ENCODE measurements around the gene CDK2. TPM values are rescaled to one million over a fixed set of nuclear protein-coding genes. Genes with fewer than 3 reads are reported as not detected.

CDK2 gene
- total RNA-seq, 1 donor from 2014 or later = 66.9 TPM

GRCh38 chr12:55926738-55927587, 39.7 kb upstream of the CDK2 start:
- H3K27ac Mint-ChIP-seq = peak overlapping the region; percentile 99
- peak overlapping the region; percentile 99 for H3K4me3 Mint-ChIP-seq (ENCODE audit: low read depth)
- peaks cover 6% of the 10 kb centered on the region for H3K27me3 Mint-ChIP-seq
- H3K9me3 Mint-ChIP-seq (ENCODE audit: low read depth) = no peaks in the 10 kb centered on the region
- H3K4me1 Mint-ChIP-seq (ENCODE audit: low read depth) = peaks cover 28% of the 10 kb centered on the region
- peak; percentile 79 for DNase-seq (ENCODE audit: low spot score, unreplicated experiment)
- TF ChIP-seq CTCF (IDR thresholded peaks at IDR 0.05; ENCODE audit: unreplicated experiment) = peak; percentile 81
- H3K36me3 Mint-ChIP-seq (ENCODE audit: insufficient read depth) = peaks cover 4% of the 10 kb centered on the region

- peak within 1 kb of the TSS; percentile 99 for H3K4me3 Mint-ChIP-seq (ENCODE audit: low read depth)
- peak; percentile 6 for TF ChIP-seq CTCF (IDR thresholded peaks at IDR 0.05; ENCODE audit: unreplicated experiment)
- H3K27me3 Mint-ChIP-seq = peaks cover 13% of the 10 kb centered on the region
- DNase-seq (ENCODE audit: low spot score, unreplicated experiment) = peak; percentile 44
- H3K4me1 Mint-ChIP-seq (ENCODE audit: low read depth) = peaks cover 31% of the 10 kb centered on the region
- no peaks in the 10 kb centered on the region for H3K9me3 Mint-ChIP-seq (ENCODE audit: low read depth)
- peaks cover 2% of the 10 kb centered on the region for H3K36me3 Mint-ChIP-seq (ENCODE audit: insufficient read depth)
- peak within 1 kb of the TSS; percentile 99 for H3K27ac Mint-ChIP-seq
These were observed 38.8 kb upstream of the CDK2 start, which contains the start of gene PYM1 for GRCh38 chr12:55927588-55928502. Gene PYM1, minus strand, starts transcription at chr12:55927894. Its CDS starts 133 bp downstream, at chr12:55927761.

- peak overlapping the region; percentile 45 for H3K27ac Mint-ChIP-seq
- peaks cover 26% of the 10 kb centered on the region for H3K27me3 Mint-ChIP-seq
- no peak for DNase-seq (ENCODE audit: low spot score, unreplicated experiment)
- no peaks in the 10 kb centered on the region for H3K9me3 Mint-ChIP-seq (ENCODE audit: low read depth)
- H3K36me3 Mint-ChIP-seq (ENCODE audit: insufficient read depth) = peaks cover 2% of the 10 kb centered on the region
- no peak for TF ChIP-seq CTCF (IDR thresholded peaks at IDR 0.05; ENCODE audit: unreplicated experiment)
- peaks cover 31% of the 10 kb centered on the region for H3K4me1 Mint-ChIP-seq (ENCODE audit: low read depth)
- H3K4me3 Mint-ChIP-seq (ENCODE audit: low read depth) = peak overlapping the region; percentile 56
These were observed 37.3 kb upstream of the CDK2 start for GRCh38 chr12:55929306-55929791.

- no peaks in the 10 kb centered on the region for H3K9me3 Mint-ChIP-seq (ENCODE audit: low read depth)
- H3K4me1 Mint-ChIP-seq (ENCODE audit: low read depth) = peaks cover 22% of the 10 kb centered on the region
- peak within 1 kb of the TSS; percentile 81 for H3K4me3 Mint-ChIP-seq (ENCODE audit: low read depth)
- TF ChIP-seq CTCF (IDR thresholded peaks at IDR 0.05; ENCODE audit: unreplicated experiment) = peak; percentile 62
- no peak for DNase-seq (ENCODE audit: low spot score, unreplicated experiment)
- H3K27ac Mint-ChIP-seq = peak within 1 kb of the TSS; percentile 81
- no peaks in the 10 kb centered on the region for H3K36me3 Mint-ChIP-seq (ENCODE audit: insufficient read depth)
- H3K27me3 Mint-ChIP-seq = peaks cover 41% of the 10 kb centered on the region
These were observed 35.8 kb upstream of the CDK2 start, which contains the start of gene DGKA for GRCh38 chr12:55930771-55931316. Gene DGKA, plus strand, starts transcription at chr12:55931162. Its CDS starts 5,342 bp downstream, at chr12:55936504.
